WTC11 (cell line): ENCODE data around the gene OAS1. TPM values are rescaled to one million over a fixed set of nuclear protein-coding genes. Genes with fewer than 3 reads are reported as not detected.

Experiments
- ATAC-seq: fragments of 200-7000 bp; cut with Tn5 transposase; 2 replicates; pipeline ENCODE4 v1.10.0; 2021; ENCODE audit warnings: mild to moderate bottlenecking, moderate library complexity
- CTCF ChIA-PET: fragments of 300-600 bp; sonication (Branson Sonifier 250); formaldehyde crosslinking; loops from one replicate; lab custom pipeline; 2021; ENCODE audit warnings: antibody characterized with exemption; lab: Charles Lee
- POLR2A ChIA-PET: fragments of 350-600 bp; sonication (Branson Sonifier 250); formaldehyde crosslinking; loops from one replicate; lab custom pipeline; 2021; ENCODE audit warnings: antibody characterized with exemption; lab: Charles Lee
- DNase-seq: peaks from one replicate; pipeline ENCODE4 v3.0.0; 2021; ENCODE audit warnings: low spot score
- H3K27ac Mint-ChIP-seq: 2 replicates; pipeline ENCODE4 v1.8.0; 2021; ENCODE audit warnings: mixed read lengths
- H3K27me3 Mint-ChIP-seq: 2 replicates; pipeline ENCODE4 v1.8.0; 2021; ENCODE audit warnings: low read depth, mild to moderate bottlenecking, moderate library complexity, mixed read lengths
- H3K36me3 Mint-ChIP-seq: 2 replicates; pipeline ENCODE4 v1.8.0; 2021; ENCODE audit warnings: mixed read lengths
- H3K4me1 Mint-ChIP-seq: 2 replicates; pipeline ENCODE4 v1.8.0; 2022; ENCODE audit warnings: mixed read lengths
- H3K4me3 Mint-ChIP-seq: 2 replicates; pipeline ENCODE4 v1.8.0; 2021; ENCODE audit warnings: mild to moderate bottlenecking, moderate library complexity, mixed read lengths
- H3K9me3 Mint-ChIP-seq: 2 replicates; pipeline ENCODE4 v1.8.0; 2021; ENCODE audit warnings: mixed read lengths
- ATF1 ChIP-seq: sonication (generic); formaldehyde crosslinking; IDR thresholded peaks from 2 replicates; pipeline ENCODE4 v1.8.1; 2023; ENCODE audit warnings: mild to moderate bottlenecking, moderate library complexity, missing genetic modification reagents
- EMX1 ChIP-seq: fragments of 250-450 bp; sonication (Bioruptor Pico); IDR thresholded peaks from 2 replicates; pipeline ENCODE4 v1.8.0; 2021; ENCODE audit warnings: mild to moderate bottlenecking
- IRF2 ChIP-seq: sonication (generic); formaldehyde crosslinking; IDR thresholded peaks from 2 replicates; pipeline ENCODE4 v1.8.0; 2022; ENCODE audit warnings: low read depth, missing genetic modification reagents, borderline replicate concordance
- NR2C2 ChIP-seq: sonication (generic); formaldehyde crosslinking; IDR thresholded peaks from 2 replicates; pipeline ENCODE4 v1.8.0; 2022; ENCODE audit warnings: mild to moderate bottlenecking, missing genetic modification reagents
- SP1 ChIP-seq: sonication (generic); formaldehyde crosslinking; conservative IDR thresholded peaks from 2 replicates; pipeline ENCODE4 v1.8.1; 2022; ENCODE audit warnings: missing genetic modification reagents
- TP53 ChIP-seq: sonication (generic); formaldehyde crosslinking; IDR thresholded peaks from 2 replicates; pipeline ENCODE4 v1.8.1; 2023; ENCODE audit warnings: mild to moderate bottlenecking, missing genetic modification reagents
- ZNF121 ChIP-seq: sonication (generic); formaldehyde crosslinking; IDR thresholded peaks from 2 replicates; pipeline ENCODE4 v1.8.0; 2023; ENCODE audit warnings: missing genetic modification reagents
- ZNF219 ChIP-seq: sonication (generic); formaldehyde crosslinking; IDR thresholded peaks from 2 replicates; pipeline ENCODE4 v1.8.0; 2023; ENCODE audit warnings: missing genetic modification reagents, mild to moderate bottlenecking, borderline replicate concordance
- total RNA-seq: library from RNA; stranded (reverse); gene quantifications from 3 replicates; pipeline ENCODE4 v1.2.3, GENCODE V29; 2021
- TF ChIP-seq, protein P1 (sequence below): sonication (generic); formaldehyde crosslinking; IDR thresholded peaks from 2 replicates; pipeline ENCODE4 v1.8.1; 2022; ENCODE audit warnings: mild to moderate bottlenecking, moderate library complexity, missing genetic modification reagents
- TF ChIP-seq, protein P2 (sequence below): sonication (generic); formaldehyde crosslinking; IDR thresholded peaks from 2 replicates; pipeline ENCODE4 v1.8.0; 2022; ENCODE audit warnings: mild to moderate bottlenecking, missing genetic modification reagents
- TF ChIP-seq, protein P3 (sequence below): sonication (generic); formaldehyde crosslinking; IDR thresholded peaks from 2 replicates; pipeline ENCODE4 v1.8.1; 2023; ENCODE audit warnings: mild to moderate bottlenecking, moderate library complexity, missing genetic modification reagents
- TF ChIP-seq, protein P4 (sequence below): sonication (generic); formaldehyde crosslinking; IDR thresholded peaks from 2 replicates; pipeline ENCODE4 v1.8.1; 2023; ENCODE audit warnings: mild to moderate bottlenecking, missing genetic modification reagents, borderline replicate concordance
- TF ChIP-seq, protein P5 (sequence below): sonication (generic); formaldehyde crosslinking; conservative IDR thresholded peaks from 2 replicates; pipeline ENCODE4 v1.8.1; 2022; ENCODE audit warnings: mild to moderate bottlenecking, missing genetic modification reagents
- TF ChIP-seq, protein P6 (sequence below): sonication (generic); formaldehyde crosslinking; IDR thresholded peaks from 2 replicates; pipeline ENCODE4 v1.8.1; 2023; ENCODE audit warnings: mild to moderate bottlenecking, missing genetic modification reagents, moderate library complexity
- TF ChIP-seq, protein P7 (sequence below): fragments of 250-450 bp; sonication (Bioruptor Pico); IDR thresholded peaks from 2 replicates; pipeline ENCODE4 v2.1.2; 2022; ENCODE audit warnings: mild to moderate bottlenecking, moderate library complexity
- TF ChIP-seq, protein P8 (sequence below): sonication (generic); formaldehyde crosslinking; IDR thresholded peaks from 2 replicates; pipeline ENCODE4 v1.8.0; 2023; ENCODE audit warnings: mild to moderate bottlenecking, missing genetic modification reagents
- TF ChIP-seq, protein P9 (sequence below): fragments of 250-450 bp; sonication (Bioruptor Pico); conservative IDR thresholded peaks from 2 replicates; pipeline ENCODE4 v1.9.0; 2021; ENCODE audit warnings: mild to moderate bottlenecking
- TF ChIP-seq, protein P10 (sequence below): sonication (generic); formaldehyde crosslinking; IDR thresholded peaks from 2 replicates; pipeline ENCODE4 v1.8.1; 2022; ENCODE audit warnings: mild to moderate bottlenecking, missing genetic modification reagents, moderate library complexity, borderline replicate concordance

The OAS1 gene
- total RNA-seq, 1 experiment from 2014 or later, result 0.24 TPM

DNA sequence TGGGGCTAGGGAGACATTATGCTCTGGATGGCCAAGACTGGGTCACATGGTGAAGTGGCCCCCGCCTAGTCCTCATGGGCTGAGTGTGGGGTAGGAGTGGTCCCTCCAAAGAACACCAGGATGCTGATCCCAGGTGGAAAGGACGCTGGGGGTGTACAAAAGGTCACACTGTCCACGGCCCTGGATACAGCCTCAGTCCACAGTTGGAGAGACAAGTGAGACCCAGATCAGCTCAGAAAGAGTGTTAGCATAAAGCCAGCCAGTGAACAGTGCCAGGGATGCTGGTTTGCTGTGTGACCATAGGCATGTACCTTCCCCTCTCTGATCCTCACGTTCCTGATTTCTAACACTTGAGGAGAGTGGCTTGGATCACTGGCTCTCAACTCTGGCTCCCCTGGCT lies 58.2 kb downstream of the OAS1 start (continued):
- TF ChIP-seq, protein P1, sequence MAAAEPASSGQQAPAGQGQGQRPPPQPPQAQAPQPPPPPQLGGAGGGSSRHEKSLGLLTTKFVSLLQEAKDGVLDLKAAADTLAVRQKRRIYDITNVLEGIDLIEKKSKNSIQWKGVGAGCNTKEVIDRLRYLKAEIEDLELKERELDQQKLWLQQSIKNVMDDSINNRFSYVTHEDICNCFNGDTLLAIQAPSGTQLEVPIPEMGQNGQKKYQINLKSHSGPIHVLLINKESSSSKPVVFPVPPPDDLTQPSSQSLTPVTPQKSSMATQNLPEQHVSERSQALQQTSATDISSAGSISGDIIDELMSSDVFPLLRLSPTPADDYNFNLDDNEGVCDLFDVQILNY (CRISPR knock-in tag), result no peak
- TF ChIP-seq ZNF121 (CRISPR knock-in tag) (no peak), ATF1 (no peak)
- TF ChIP-seq, all 79 proteins: peak for 0

DNA sequence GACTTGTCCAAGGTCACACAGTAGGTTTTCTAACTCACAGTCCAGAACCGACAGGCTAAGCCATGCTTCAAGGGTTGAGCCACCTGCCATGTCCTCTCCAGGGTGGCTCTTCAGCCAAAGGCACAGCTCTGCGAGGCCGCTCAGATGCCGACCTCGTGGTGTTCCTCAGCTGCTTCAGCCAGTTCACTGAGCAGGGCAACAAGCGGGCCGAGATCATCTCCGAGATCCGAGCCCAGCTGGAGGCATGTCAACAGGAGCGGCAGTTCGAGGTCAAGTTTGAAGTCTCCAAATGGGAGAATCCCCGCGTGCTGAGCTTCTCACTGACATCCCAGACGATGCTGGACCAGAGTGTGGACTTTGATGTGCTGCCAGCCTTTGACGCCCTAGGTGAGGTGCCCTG lies 58.9 kb downstream of the OAS1 start:
- Mint-ChIP-seq H3K36me3 (peaks cover 8% of the 10 kb centered on the region), H3K27ac (no peak overlapping the region), H3K4me3 (no peak overlapping the region), H3K4me1 (no peaks in the 10 kb centered on the region), H3K9me3 (peaks cover 20% of the 10 kb centered on the region), H3K27me3 (peaks cover 7% of the 10 kb centered on the region)
- no peak for ATAC-seq
- POLR2A ChIA-PET, result no interaction called here
- CTCF ChIA-PET, result interaction anchor here (0.8 to 4.8 kb wide), 2 partner anchors 27 to 65 kb away, joined by 4 to 21 read pairs; no protein-coding TSS in a partner anchor
- DNase-seq, result no peak
- TF ChIP-seq, protein P2, sequence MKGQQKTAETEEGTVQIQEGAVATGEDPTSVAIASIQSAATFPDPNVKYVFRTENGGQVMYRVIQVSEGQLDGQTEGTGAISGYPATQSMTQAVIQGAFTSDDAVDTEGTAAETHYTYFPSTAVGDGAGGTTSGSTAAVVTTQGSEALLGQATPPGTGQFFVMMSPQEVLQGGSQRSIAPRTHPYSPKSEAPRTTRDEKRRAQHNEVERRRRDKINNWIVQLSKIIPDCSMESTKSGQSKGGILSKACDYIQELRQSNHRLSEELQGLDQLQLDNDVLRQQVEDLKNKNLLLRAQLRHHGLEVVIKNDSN, result no peak
- TF ChIP-seq, protein P3, sequence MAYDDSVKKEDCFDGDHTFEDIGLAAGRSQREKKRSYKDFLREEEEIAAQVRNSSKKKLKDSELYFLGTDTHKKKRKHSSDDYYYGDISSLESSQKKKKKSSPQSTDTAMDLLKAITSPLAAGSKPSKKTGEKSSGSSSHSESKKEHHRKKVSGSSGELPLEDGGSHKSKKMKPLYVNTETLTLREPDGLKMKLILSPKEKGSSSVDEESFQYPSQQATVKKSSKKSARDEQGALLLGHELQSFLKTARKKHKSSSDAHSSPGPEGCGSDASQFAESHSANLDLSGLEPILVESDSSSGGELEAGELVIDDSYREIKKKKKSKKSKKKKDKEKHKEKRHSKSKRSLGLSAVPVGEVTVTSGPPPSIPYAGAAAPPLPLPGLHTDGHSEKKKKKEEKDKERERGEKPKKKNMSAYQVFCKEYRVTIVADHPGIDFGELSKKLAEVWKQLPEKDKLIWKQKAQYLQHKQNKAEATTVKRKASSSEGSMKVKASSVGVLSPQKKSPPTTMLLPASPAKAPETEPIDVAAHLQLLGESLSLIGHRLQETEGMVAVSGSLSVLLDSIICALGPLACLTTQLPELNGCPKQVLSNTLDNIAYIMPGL (CRISPR knock-in tag), result no peak
- TF ChIP-seq, protein P4, sequence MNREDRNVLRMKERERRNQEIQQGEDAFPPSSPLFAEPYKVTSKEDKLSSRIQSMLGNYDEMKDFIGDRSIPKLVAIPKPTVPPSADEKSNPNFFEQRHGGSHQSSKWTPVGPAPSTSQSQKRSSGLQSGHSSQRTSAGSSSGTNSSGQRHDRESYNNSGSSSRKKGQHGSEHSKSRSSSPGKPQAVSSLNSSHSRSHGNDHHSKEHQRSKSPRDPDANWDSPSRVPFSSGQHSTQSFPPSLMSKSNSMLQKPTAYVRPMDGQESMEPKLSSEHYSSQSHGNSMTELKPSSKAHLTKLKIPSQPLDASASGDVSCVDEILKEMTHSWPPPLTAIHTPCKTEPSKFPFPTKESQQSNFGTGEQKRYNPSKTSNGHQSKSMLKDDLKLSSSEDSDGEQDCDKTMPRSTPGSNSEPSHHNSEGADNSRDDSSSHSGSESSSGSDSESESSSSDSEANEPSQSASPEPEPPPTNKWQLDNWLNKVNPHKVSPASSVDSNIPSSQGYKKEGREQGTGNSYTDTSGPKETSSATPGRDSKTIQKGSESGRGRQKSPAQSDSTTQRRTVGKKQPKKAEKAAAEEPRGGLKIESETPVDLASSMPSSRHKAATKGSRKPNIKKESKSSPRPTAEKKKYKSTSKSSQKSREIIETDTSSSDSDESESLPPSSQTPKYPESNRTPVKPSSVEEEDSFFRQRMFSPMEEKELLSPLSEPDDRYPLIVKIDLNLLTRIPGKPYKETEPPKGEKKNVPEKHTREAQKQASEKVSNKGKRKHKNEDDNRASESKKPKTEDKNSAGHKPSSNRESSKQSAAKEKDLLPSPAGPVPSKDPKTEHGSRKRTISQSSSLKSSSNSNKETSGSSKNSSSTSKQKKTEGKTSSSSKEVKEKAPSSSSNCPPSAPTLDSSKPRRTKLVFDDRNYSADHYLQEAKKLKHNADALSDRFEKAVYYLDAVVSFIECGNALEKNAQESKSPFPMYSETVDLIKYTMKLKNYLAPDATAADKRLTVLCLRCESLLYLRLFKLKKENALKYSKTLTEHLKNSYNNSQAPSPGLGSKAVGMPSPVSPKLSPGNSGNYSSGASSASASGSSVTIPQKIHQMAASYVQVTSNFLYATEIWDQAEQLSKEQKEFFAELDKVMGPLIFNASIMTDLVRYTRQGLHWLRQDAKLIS (CRISPR knock-in tag), result no peak
- TF ChIP-seq, protein P5, sequence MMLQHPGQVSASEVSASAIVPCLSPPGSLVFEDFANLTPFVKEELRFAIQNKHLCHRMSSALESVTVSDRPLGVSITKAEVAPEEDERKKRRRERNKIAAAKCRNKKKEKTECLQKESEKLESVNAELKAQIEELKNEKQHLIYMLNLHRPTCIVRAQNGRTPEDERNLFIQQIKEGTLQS, result no peak
- TF ChIP-seq, protein P6, sequence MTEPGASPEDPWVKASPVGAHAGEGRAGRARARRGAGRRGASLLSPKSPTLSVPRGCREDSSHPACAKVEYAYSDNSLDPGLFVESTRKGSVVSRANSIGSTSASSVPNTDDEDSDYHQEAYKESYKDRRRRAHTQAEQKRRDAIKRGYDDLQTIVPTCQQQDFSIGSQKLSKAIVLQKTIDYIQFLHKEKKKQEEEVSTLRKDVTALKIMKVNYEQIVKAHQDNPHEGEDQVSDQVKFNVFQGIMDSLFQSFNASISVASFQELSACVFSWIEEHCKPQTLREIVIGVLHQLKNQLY (CRISPR knock-in tag), result no peak
- TF ChIP-seq NR2C2 (no peak), IRF2 (CRISPR knock-in tag) (no peak), ZNF219 (CRISPR knock-in tag) (no peak), EMX1 (no peak), SP1 (CRISPR knock-in tag) (no peak), TP53 (CRISPR knock-in tag) (no peak)
- TF ChIP-seq, protein P7, sequence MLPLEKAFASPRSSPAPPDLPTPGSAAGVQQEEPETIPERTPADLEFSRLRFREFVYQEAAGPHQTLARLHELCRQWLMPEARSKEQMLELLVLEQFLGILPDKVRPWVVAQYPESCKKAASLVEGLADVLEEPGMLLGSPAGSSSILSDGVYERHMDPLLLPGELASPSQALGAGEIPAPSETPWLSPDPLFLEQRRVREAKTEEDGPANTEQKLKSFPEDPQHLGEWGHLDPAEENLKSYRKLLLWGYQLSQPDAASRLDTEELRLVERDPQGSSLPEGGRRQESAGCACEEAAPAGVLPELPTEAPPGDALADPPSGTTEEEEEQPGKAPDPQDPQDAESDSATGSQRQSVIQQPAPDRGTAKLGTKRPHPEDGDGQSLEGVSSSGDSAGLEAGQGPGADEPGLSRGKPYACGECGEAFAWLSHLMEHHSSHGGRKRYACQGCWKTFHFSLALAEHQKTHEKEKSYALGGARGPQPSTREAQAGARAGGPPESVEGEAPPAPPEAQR (CRISPR knock-in tag), result no peak
- TF ChIP-seq, protein P8, sequence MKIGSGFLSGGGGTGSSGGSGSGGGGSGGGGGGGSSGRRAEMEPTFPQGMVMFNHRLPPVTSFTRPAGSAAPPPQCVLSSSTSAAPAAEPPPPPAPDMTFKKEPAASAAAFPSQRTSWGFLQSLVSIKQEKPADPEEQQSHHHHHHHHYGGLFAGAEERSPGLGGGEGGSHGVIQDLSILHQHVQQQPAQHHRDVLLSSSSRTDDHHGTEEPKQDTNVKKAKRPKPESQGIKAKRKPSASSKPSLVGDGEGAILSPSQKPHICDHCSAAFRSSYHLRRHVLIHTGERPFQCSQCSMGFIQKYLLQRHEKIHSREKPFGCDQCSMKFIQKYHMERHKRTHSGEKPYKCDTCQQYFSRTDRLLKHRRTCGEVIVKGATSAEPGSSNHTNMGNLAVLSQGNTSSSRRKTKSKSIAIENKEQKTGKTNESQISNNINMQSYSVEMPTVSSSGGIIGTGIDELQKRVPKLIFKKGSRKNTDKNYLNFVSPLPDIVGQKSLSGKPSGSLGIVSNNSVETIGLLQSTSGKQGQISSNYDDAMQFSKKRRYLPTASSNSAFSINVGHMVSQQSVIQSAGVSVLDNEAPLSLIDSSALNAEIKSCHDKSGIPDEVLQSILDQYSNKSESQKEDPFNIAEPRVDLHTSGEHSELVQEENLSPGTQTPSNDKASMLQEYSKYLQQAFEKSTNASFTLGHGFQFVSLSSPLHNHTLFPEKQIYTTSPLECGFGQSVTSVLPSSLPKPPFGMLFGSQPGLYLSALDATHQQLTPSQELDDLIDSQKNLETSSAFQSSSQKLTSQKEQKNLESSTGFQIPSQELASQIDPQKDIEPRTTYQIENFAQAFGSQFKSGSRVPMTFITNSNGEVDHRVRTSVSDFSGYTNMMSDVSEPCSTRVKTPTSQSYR (CRISPR knock-in tag), result no peak
- TF ChIP-seq, protein P9, sequence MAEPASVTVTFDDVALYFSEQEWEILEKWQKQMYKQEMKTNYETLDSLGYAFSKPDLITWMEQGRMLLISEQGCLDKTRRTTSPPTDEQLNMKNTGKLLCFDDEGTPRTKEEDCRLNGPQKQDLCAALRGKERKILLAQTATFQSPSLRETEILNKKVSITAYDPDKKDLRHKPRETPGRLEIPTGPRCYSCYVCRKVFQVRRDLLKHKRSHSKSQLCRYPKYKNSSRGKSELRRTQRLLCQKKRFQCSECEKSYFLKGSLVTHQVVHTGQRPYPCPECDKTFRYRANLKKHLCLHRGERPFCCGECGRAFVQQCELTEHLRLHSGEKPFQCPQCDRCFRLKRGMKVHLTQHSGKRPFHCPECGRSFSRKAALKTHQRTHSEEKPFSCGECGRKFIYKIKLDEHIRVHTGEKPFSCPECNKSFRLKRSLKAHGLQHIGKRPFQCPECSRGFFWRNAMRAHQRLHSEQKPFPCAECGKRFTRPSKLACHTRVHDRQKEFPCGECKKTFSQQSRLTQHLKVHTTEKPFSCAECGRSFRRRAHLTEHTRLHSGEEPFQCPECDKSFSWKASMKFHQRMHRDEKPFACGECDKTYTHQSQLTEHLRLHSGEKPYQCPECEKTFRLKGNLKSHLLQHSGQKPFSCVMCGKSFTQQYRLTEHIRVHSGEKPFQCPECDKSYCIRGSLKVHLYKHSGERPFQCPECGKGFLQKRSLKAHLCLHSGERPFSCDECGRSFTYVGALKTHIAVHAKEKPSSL, result no peak
- TF ChIP-seq, protein P10, sequence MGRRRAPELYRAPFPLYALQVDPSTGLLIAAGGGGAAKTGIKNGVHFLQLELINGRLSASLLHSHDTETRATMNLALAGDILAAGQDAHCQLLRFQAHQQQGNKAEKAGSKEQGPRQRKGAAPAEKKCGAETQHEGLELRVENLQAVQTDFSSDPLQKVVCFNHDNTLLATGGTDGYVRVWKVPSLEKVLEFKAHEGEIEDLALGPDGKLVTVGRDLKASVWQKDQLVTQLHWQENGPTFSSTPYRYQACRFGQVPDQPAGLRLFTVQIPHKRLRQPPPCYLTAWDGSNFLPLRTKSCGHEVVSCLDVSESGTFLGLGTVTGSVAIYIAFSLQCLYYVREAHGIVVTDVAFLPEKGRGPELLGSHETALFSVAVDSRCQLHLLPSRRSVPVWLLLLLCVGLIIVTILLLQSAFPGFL, result no peak
